ENCODE measurements around the gene TULP1.

TULP1 gene

DNA sequence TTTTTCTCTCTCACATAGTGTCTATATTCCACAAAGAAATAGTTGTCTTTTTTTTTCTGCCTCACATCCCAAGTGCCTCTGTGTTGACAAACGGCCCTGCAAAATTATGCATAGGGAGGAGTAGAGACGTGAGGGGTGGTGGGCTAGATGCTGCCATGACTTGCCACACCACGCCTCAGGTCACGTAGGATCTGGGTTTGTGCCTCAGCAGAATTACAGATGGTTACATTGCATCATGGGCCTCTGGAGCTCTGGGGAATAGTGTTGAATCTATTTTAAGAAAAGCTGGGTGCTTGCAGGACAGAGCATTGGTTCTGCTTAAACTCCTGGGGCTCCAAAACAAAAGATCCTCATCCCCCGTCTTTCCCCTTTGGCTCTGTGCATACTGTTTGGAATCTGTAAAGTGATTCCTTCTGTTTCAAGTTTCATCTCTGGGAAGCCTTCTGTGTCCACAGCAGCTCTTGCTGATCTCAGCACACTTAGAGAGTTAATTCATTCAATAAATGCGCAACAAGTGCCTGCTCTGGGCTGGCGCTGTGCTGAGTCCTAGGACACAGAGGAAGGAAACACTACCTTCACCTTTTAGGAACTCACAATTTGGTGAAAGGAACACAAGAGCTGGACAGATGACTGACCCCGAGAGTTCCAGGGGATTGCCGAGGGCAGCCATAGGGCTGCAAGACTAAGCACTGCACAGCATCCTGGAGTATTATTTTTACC lies 58.1 kb downstream of the TULP1 start:
- no peak for DNase-seq

DNA sequence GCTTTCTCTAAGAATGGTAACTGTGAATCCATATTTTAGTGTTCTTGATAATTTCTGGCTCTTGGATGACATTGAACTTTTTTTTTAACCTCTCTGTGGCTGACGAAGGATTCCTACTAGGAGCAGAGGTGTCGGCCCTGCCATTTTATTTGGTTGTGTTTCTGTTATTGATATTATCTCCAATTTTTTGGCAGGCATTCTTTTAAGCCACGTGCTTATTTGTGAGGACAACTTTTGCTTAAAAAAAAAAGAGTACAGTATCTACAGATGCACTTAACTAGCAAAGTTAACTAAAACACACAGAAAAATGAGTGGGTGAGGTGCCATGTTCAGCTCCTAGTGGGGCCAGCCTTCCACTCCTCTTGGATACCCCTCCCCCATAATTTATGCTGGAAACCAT lies 59.5 kb downstream of the TULP1 start:
- DNase-seq = no peak

DNA sequence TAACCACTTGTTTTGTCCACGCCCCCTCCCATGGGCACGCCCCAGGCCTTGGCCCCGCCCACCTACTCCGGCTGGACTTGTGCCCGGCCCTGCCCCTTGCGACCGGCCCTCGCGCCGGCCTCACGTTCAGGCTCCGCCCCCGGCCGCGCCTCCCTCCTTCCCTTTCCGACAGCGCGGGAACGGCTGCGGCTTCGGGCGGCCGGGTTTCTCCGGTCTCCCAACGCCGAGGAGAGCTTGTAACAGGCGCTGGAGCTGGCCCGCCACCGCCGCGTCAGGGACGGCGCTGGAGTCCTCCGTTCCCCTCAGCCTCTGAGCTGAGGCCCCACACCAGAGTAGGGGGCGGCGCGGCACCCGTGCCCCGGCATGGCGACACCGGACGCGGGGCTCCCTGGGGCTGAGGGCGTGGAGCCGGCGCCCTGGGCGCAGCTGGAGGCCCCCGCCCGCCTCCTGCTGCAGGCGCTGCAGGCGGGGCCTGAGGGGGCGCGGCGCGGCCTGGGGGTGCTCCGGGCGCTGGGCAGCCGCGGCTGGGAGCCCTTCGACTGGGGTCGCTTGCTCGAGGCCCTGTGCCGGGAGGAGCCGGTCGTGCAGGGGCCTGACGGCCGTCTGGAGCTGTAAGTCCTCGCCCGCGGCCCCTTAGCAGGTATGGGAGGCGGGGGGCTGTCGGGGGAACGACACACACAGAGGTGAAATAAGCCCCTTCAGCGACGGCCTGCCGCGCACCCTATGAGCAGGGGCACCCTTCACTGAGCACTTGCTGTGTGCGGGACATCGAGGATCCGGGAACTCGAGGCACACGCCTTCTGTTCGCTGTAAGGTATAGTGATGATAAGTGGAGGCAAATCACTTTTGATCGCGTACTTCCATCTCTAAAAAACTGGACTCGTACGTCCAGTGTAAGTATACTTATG lies 60.3 kb downstream of the TULP1 start, which contains the start of gene FANCE:
TSS of gene FANCE (plus strand) at position 156 of the 908 bp plus-strand sequence. CDS start at position 364, 208 bp downstream.
- peak; percentile 99 for DNase-seq

DNA sequence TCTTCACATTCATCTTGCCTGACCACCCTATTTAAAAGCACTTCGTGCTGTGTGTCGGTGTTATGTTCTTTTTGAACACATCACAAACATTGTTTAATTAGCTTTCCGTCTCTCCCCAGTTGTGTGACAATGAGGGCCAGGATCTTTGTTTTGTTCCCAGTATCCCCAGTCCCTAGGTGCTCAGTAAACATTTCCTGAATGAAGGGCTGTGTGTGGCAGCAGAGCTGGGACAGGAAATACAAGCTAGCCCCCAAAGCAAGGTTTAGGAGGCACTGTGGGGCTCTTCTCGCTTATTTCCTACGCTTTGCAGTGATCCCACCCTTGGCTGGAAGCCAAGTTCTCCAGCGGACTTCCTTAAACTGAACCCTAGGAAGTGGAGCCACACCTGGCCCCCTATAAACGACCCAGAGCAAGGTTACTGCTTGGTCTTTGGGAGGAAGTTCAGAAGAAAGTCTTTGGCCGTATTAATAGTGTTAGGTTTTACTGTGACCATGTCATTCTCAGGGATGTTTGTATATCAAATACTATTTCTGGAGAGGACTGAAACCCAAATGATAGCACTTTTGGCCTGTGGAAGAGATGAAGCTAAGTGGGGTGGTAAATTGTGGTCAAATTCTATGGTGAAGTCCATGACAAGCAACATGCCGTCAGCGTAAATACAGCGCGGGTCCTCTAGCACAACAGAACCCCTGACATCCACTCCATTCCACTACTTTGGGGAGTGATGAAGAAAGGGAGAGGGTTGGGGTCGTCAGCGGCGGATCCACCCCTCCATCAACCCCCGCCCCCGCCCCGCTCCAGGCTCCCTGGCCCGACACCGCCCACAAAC lies 61.1 kb downstream of the TULP1 start:
- no peak for DNase-seq

DNA sequence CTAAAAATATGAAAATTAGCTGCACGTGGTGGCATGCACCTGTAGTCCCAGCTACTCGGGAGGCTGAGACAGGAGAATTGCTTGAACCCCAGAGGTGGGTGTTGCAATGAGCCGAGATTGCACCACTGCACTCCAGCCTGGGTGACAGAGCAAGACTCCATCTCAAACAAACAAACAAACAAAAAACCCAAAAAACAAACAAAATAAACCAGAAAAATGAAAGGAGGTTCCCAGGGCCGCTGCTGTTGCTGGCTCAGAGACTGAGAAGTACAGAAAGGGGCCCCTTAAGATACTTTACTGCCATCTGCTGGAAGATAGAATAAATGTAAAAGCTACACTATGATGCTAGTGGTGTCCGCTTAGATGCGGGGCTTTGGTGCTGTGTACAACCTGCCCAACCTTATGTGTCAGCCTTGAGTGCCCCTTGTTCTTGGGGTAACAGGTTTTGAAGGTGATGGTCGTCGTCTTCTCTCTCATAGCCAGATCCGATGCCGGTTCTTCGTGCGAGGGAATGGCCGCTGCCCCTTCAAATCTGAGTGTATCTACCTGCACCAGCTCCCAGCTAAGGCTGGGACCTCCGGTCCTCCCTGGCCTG lies 63.3 kb downstream of the TULP1 start:
- DNase-seq = peak; percentile 74

DNA sequence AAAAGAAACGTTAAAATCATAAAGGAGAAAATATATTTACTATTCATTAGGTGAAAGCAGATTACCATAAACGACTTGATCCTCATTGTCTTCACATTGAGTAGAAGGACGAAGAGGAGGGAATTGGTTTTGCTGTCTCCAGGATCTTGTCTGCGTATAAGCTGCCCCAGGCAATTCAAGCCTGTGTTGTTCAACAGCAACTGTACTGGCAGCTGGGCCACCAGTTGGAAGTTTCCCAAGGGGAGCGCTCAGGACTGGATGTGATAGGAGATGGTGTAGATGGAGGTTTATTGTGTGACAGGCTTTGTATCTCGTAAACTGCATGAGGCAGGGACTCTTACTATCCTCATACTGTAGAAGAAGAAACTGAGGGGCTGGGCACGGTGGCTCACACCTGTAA lies 64.5 kb downstream of the TULP1 start:
- DNase-seq = no peak
